HCT116 (cell line): Measurements from ENCODE around the gene XYLT1. TPM values are rescaled to one million over a fixed set of nuclear protein-coding genes. Genes with fewer than 3 reads are reported as not detected.

Source experiments
- ATAC-seq: fragments of 200-7000 bp; cut with Tn5 transposase; 2 replicates; pipeline ENCODE4 v1.9.1; 2020; ENCODE audit warnings: mild to moderate bottlenecking, moderate library complexity
- BruUV-seq: library from RNA; stranded (reverse); fragments of 400-500 nt; replicated peaks from 2 replicates; lab custom pipeline; 2021; lab: Mats Ljungman, UMichigan
- CTCF ChIA-PET: fragments of 300-600 bp; sonication (Branson Sonifier 250); formaldehyde crosslinking; loops from one replicate; lab custom pipeline; 2021; ENCODE audit warnings: antibody characterized with exemption; lab: Charles Lee
- POLR2A ChIA-PET: fragments of 300-600, 350-600 bp; sonication (Branson Sonifier 250); formaldehyde crosslinking; loops from one replicate; lab custom pipeline; 2021; ENCODE audit warnings: antibody characterized with exemption; lab: Charles Lee
- RAD21 ChIA-PET, 2 experiments: fragments of 300-600 bp; sonication (Branson Sonifier 250); formaldehyde crosslinking; loops; one replicate each; lab custom pipeline; 2023; ENCODE audit warnings: low total read pairs in 2 of 2; ENCODE audit not compliant: uncharacterized antibody in 2 of 2, unreplicated experiment in 2 of 2, low non-redundant PET in 1 of 2; lab: Charles Lee
- DNase-seq: peaks from one replicate; pipeline ENCODE4 v3.0.0-alpha.2; 2010; ENCODE audit warnings: low read depth, low spot score
- H2AFZ ChIP-seq: fragments of 200-600 bp; shearing (Covaris generic), sonication (generic); 2 replicates; pipeline ENCODE4 v1.6.1; 2017; ENCODE audit warnings: low read depth, mixed run types, mixed read lengths, antibody characterized with exemption, low read length; ENCODE audit not compliant: poor library complexity, severe bottlenecking
- H3K27ac ChIP-seq: 2 replicates; pipeline ENCODE4 v1.5.1; 2012; ENCODE audit warnings: low read depth, low read length
- H3K27me3 ChIP-seq: fragments of 200-600 bp; sonication (generic); 2 replicates; pipeline ENCODE4 v1.6.1; 2016; ENCODE audit warnings: mixed run types, low read length, mixed read lengths; ENCODE audit not compliant: insufficient read depth
- H3K36me3 ChIP-seq, 2 experiments: fragments of 200-500 bp in 1 of 2; fragments of 200-600 bp in 1 of 2; sonication (Bioruptor generic) in 1 of 2; sonication (generic) in 1 of 2; 2 replicates each; pipeline versions ENCODE4 v1.5.1 to v1.6.1; 2014 to 2016; ENCODE audit warnings: low read length in 2 of 2, inconsistent platforms in 1 of 2, mixed read lengths in 1 of 2, mixed run types in 1 of 2; ENCODE audit not compliant: insufficient read depth in 2 of 2, control insufficient read depth in 1 of 2
- H3K4me1 ChIP-seq, 2 experiments: fragments of 200-600 bp in 1 of 2; sonication (generic) in 1 of 2; 2 replicates each; pipeline versions ENCODE4 v1.5.1 to v1.6.1; 2012 to 2017; ENCODE audit warnings: low read length in 2 of 2, inconsistent platforms in 1 of 2, mild to moderate bottlenecking in 1 of 2, mixed read lengths in 1 of 2, mixed run types in 1 of 2, moderate library complexity in 1 of 2; ENCODE audit not compliant: insufficient read depth in 2 of 2, control insufficient read depth in 1 of 2
- H3K4me2 ChIP-seq: fragments of 200-600 bp; sonication (generic); 2 replicates; pipeline ENCODE4 v1.6.1; 2017; ENCODE audit warnings: mixed run types, low read length, mixed read lengths
- H3K4me3 ChIP-seq, 2 experiments: fragments of 200-600 bp in 1 of 2; sonication (generic) in 1 of 2; replicated peaks in 1 of 2; 2 replicates each; pipeline ENCODE4 v1.5.1; 2011 to 2016; ENCODE audit warnings: low read length in 2 of 2, control low read depth in 1 of 2, low read depth in 1 of 2, mild to moderate bottlenecking in 1 of 2, mixed read lengths in 1 of 2, mixed run types in 1 of 2
- H3K79me2 ChIP-seq: fragments of 200-600 bp; sonication (generic); 2 replicates; pipeline ENCODE4 v1.6.1; 2017; ENCODE audit warnings: mild to moderate bottlenecking, mixed run types, low read length, moderate library complexity, mixed read lengths; ENCODE audit not compliant: insufficient read depth
- H3K9ac ChIP-seq: fragments of 200-600 bp; sonication (generic); 2 replicates; pipeline ENCODE4 v1.6.1; 2016; ENCODE audit warnings: low read length, mixed read lengths
- H3K9me2 ChIP-seq: fragments of 200-600 bp; sonication (generic), shearing (Covaris generic); 2 replicates; pipeline ENCODE4 v1.6.1; 2017; ENCODE audit warnings: mixed run types, mild to moderate bottlenecking, moderate library complexity; ENCODE audit not compliant: insufficient read depth
- H3K9me3 ChIP-seq, 2 experiments: fragments of 200-500 bp in 1 of 2; fragments of 200-600 bp in 1 of 2; sonication (Bioruptor generic) in 1 of 2; sonication (generic) in 1 of 2; 2 replicates each; pipeline ENCODE4 v1.6.1; 2014 to 2017; ENCODE audit warnings: low read length in 2 of 2, mixed read lengths in 2 of 2, inconsistent platforms in 1 of 2, low read depth in 1 of 2, mild to moderate bottlenecking in 1 of 2, mixed run types in 1 of 2, moderate library complexity in 1 of 2; ENCODE audit not compliant: control insufficient read depth in 1 of 2, insufficient read depth in 1 of 2
- H4K20me1 ChIP-seq: fragments of 200-600 bp; sonication (generic), shearing (Covaris generic); 2 replicates; pipeline ENCODE4 v1.6.1; 2017; ENCODE audit warnings: mixed run types, mild to moderate bottlenecking, moderate library complexity; ENCODE audit not compliant: insufficient read depth
- CEBPB ChIP-seq: IDR thresholded peaks from 2 replicates; pipeline ENCODE4 v1.6.1; 2012; ENCODE audit warnings: low read depth
- ELF1 ChIP-seq: IDR thresholded peaks from 2 replicates; pipeline ENCODE4 v1.6.1; 2012; ENCODE audit warnings: low read depth, borderline replicate concordance
- EZH2 ChIP-seq: fragments of 200-600 bp; sonication (generic); IDR thresholded peaks from 2 replicates; pipeline ENCODE4 v1.6.1; 2017; ENCODE audit warnings: antibody characterized with exemption, mixed run types
- EZH2phosphoT487 ChIP-seq: fragments of 200-600 bp; IDR thresholded peaks from 2 replicates; pipeline ENCODE4 v1.6.1; 2018; ENCODE audit warnings: antibody characterized with exemption, borderline replicate concordance
- JUND ChIP-seq: IDR thresholded peaks from 2 replicates; pipeline ENCODE4 v1.6.1; 2012
- POLR2A ChIP-seq: IDR thresholded peaks from 2 replicates; pipeline ENCODE4 v1.7.0; 2011; ENCODE audit warnings: borderline replicate concordance; ENCODE audit not compliant: insufficient read depth, insufficient read length; ENCODE audit errors: extremely low read depth
- POLR2AphosphoS5 ChIP-seq: IDR thresholded peaks from 2 replicates; pipeline ENCODE4 v1.6.1; 2011; ENCODE audit warnings: mild to moderate bottlenecking, low read depth, low read length, moderate library complexity
- RAD21 ChIP-seq: IDR thresholded peaks from 2 replicates; pipeline ENCODE4 v1.6.1; 2012; ENCODE audit warnings: low read depth, mild to moderate bottlenecking
- SIN3A ChIP-seq: IDR thresholded peaks from 2 replicates; pipeline ENCODE4 v1.6.1; 2012; ENCODE audit warnings: low read depth
- SRF ChIP-seq: IDR thresholded peaks from 2 replicates; pipeline ENCODE4 v1.6.1; 2012; ENCODE audit warnings: low read depth
- YY1 ChIP-seq: IDR thresholded peaks from 2 replicates; pipeline ENCODE4 v1.6.1; 2011; ENCODE audit warnings: low read length, low read depth, moderate library complexity, mild to moderate bottlenecking; ENCODE audit not compliant: insufficient replicate concordance; ENCODE audit errors: extremely low read depth
- ZFX ChIP-seq: fragments of 450-650 bp; IDR thresholded peaks from 2 replicates; pipeline ENCODE4 v1.6.1; 2017
- ZNF274 ChIP-seq: fragments of 200-500 bp; sonication (Bioruptor generic); IDR thresholded peaks from 2 replicates; pipeline ENCODE4 v1.6.1; 2014; ENCODE audit warnings: mild to moderate bottlenecking, low read depth, low read length, inconsistent platforms
- intact Hi-C: fragments of 100-400 bp; cut with micrococcal nuclease; formaldehyde crosslinking; loops from 2 replicates; pipeline ENCODE4 v1.10.0; 2022
- total RNA-seq: library from RNA; stranded (reverse); gene quantifications from one replicate; pipeline ENCODE4 v1.2.1, GENCODE V29; 2021; ENCODE audit not compliant: unreplicated experiment
- TF ChIP-seq, protein P1 (sequence below): IDR thresholded peaks from 2 replicates; pipeline ENCODE4 v1.6.1; 2012; ENCODE audit warnings: low read depth
- TF ChIP-seq, protein P2 (sequence below): IDR thresholded peaks from 2 replicates; pipeline ENCODE4 v1.6.1; 2012
- TF ChIP-seq, protein P3 (sequence below), 3 experiments: fragments of 200-600 bp in 1 of 3; sonication (generic) in 1 of 3; IDR thresholded peaks in 2 of 3; conservative IDR thresholded peaks in 1 of 3; 2 replicates each; pipeline ENCODE4 v1.5.1; 2012 to 2017; ENCODE audit warnings: low read depth in 2 of 3, low read length in 2 of 3, antibody characterized with exemption in 1 of 3, borderline replicate concordance in 1 of 3, control low read depth in 1 of 3, mild to moderate bottlenecking in 1 of 3, mixed read lengths in 1 of 3, mixed run types in 1 of 3, moderate library complexity in 1 of 3; ENCODE audit not compliant: insufficient read depth in 1 of 3
- TF ChIP-seq, protein P4 (sequence below): IDR thresholded peaks from 2 replicates; pipeline ENCODE4 v1.6.1; 2011; ENCODE audit warnings: mild to moderate bottlenecking, low read length, moderate library complexity; ENCODE audit not compliant: insufficient replicate concordance; ENCODE audit errors: extremely low read depth

XYLT1 gene
- total RNA-seq, 1 experiment from 2014 or later, result 4.5 TPM

DNA sequence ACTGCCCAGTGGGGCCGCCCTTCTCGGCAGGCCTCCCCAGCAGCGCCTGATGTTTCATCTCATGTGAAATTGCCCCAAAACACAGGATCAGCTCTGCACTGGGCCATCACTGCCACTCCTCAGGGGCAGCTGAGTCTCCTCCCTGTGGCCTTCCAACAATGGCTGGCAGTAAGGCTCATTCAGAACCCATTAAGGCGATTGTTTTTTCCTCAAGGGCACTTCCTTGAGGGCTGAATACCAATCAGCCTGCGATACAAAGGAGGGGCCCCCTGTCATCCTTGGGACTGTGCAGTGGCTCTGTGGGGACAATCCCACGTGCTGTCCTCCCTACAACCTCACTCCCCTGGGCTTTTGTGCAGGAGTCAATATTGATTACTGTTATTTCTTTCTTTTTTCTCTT, 47.5 kb downstream of the XYLT1 start:
- H2AFZ ChIP-seq, result no peak overlapping the region
- TF ChIP-seq RAD21 (no peak), ZNF274 (no peak), POLR2AphosphoS5 (no peak), EZH2phosphoT487 (no peak), ZFX (no peak), CEBPB (no peak), POLR2A (no peak), SIN3A (no peak), JUND (no peak), ELF1 (no peak), YY1 (no peak), EZH2 (no peak), SRF (no peak)
- TF ChIP-seq, protein P1, sequence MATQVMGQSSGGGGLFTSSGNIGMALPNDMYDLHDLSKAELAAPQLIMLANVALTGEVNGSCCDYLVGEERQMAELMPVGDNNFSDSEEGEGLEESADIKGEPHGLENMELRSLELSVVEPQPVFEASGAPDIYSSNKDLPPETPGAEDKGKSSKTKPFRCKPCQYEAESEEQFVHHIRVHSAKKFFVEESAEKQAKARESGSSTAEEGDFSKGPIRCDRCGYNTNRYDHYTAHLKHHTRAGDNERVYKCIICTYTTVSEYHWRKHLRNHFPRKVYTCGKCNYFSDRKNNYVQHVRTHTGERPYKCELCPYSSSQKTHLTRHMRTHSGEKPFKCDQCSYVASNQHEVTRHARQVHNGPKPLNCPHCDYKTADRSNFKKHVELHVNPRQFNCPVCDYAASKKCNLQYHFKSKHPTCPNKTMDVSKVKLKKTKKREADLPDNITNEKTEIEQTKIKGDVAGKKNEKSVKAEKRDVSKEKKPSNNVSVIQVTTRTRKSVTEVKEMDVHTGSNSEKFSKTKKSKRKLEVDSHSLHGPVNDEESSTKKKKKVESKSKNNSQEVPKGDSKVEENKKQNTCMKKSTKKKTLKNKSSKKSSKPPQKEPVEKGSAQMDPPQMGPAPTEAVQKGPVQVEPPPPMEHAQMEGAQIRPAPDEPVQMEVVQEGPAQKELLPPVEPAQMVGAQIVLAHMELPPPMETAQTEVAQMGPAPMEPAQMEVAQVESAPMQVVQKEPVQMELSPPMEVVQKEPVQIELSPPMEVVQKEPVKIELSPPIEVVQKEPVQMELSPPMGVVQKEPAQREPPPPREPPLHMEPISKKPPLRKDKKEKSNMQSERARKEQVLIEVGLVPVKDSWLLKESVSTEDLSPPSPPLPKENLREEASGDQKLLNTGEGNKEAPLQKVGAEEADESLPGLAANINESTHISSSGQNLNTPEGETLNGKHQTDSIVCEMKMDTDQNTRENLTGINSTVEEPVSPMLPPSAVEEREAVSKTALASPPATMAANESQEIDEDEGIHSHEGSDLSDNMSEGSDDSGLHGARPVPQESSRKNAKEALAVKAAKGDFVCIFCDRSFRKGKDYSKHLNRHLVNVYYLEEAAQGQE, result no peak
- TF ChIP-seq, protein P2, sequence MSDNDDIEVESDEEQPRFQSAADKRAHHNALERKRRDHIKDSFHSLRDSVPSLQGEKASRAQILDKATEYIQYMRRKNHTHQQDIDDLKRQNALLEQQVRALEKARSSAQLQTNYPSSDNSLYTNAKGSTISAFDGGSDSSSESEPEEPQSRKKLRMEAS, result no peak
- TF ChIP-seq, protein P3, sequence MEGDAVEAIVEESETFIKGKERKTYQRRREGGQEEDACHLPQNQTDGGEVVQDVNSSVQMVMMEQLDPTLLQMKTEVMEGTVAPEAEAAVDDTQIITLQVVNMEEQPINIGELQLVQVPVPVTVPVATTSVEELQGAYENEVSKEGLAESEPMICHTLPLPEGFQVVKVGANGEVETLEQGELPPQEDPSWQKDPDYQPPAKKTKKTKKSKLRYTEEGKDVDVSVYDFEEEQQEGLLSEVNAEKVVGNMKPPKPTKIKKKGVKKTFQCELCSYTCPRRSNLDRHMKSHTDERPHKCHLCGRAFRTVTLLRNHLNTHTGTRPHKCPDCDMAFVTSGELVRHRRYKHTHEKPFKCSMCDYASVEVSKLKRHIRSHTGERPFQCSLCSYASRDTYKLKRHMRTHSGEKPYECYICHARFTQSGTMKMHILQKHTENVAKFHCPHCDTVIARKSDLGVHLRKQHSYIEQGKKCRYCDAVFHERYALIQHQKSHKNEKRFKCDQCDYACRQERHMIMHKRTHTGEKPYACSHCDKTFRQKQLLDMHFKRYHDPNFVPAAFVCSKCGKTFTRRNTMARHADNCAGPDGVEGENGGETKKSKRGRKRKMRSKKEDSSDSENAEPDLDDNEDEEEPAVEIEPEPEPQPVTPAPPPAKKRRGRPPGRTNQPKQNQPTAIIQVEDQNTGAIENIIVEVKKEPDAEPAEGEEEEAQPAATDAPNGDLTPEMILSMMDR (IDR thresholded peaks at IDR 0.05 in 2 of 3, conservative IDR thresholded peaks at IDR 0.05 in 1 of 3; ENCODE audit: borderline replicate concordance in 1 of 3, insufficient read depth in 1 of 3, low read depth in 2 of 3, low read length in 2 of 3), result no peak
- TF ChIP-seq, protein P4, sequence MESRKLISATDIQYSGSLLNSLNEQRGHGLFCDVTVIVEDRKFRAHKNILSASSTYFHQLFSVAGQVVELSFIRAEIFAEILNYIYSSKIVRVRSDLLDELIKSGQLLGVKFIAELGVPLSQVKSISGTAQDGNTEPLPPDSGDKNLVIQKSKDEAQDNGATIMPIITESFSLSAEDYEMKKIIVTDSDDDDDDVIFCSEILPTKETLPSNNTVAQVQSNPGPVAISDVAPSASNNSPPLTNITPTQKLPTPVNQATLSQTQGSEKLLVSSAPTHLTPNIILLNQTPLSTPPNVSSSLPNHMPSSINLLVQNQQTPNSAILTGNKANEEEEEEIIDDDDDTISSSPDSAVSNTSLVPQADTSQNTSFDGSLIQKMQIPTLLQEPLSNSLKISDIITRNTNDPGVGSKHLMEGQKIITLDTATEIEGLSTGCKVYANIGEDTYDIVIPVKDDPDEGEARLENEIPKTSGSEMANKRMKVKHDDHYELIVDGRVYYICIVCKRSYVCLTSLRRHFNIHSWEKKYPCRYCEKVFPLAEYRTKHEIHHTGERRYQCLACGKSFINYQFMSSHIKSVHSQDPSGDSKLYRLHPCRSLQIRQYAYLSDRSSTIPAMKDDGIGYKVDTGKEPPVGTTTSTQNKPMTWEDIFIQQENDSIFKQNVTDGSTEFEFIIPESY, result no peak
- TF ChIP-seq, all 23 proteins: peak for 0
- H3K4me1 ChIP-seq, result no peaks in the 10 kb centered on the region
- ChIA-PET POLR2A (no interaction called here), RAD21 (no interaction called here), CTCF (no interaction called here)
- intact Hi-C loops, result no loop called here
- H4K20me1 ChIP-seq, result no peaks in the 10 kb centered on the region
- no peak overlapping the region for H3K27ac ChIP-seq
- no peak overlapping the region for H3K4me2 ChIP-seq
- H3K27me3 ChIP-seq, result no peaks in the 10 kb centered on the region
- H3K9me2 ChIP-seq, result no peaks in the 10 kb centered on the region
- DNase-seq (no peak), ATAC-seq (no peak)
- H3K36me3 ChIP-seq, result no peaks in the 10 kb centered on the region
- H3K9me3 ChIP-seq, result no peaks in the 10 kb centered on the region
- H3K4me3 ChIP-seq, result no peak overlapping the region
- H3K9ac ChIP-seq, result no peak overlapping the region
- no TSS peak for BruUV-seq
- H3K79me2 ChIP-seq, result no peaks in the 10 kb centered on the region
